OCI-LY3 (cell line): ENCODE data around the gene INO80B.

ENCODE experiments used
- H2AFZ ChIP-seq: fragments of 200-600, 300-600 bp; shearing (Covaris generic); 2 replicates; pipeline ENCODE4 v1.6.0; 2014; ENCODE audit warnings: antibody characterized with exemption, low read depth, low read length
- H3K27ac ChIP-seq: fragments of 200-600, 300-600 bp; sonication (generic); 2 replicates; pipeline ENCODE4 v1.5.1; 2014; ENCODE audit warnings: mild to moderate bottlenecking, low read length, moderate library complexity, mixed read lengths
- H3K27me3 ChIP-seq: fragments of 200-600, 300-600 bp; sonication (generic); 2 replicates; pipeline ENCODE4 v1.6.1; 2014; ENCODE audit warnings: low read depth, low read length, mixed read lengths
- H3K36me3 ChIP-seq: fragments of 200-600, 300-600 bp; sonication (generic); replicated peaks from 2 replicates; pipeline ENCODE3; 2014; ENCODE audit warnings: low read depth, low read length, mixed read lengths
- H3K4me1 ChIP-seq: fragments of 300-600, 200-600 bp; sonication (generic); 2 replicates; pipeline ENCODE4 v1.6.1; 2014; ENCODE audit warnings: low read length, mixed read lengths
- H3K4me2 ChIP-seq: fragments of 200-600, 300-600 bp; sonication (generic); 2 replicates; pipeline ENCODE4 v1.6.1; 2014; ENCODE audit warnings: low read length, mixed read lengths
- H3K4me3 ChIP-seq: fragments of 300-600, 200-600 bp; sonication (generic); 2 replicates; pipeline ENCODE4 v1.5.1; 2014; ENCODE audit warnings: antibody characterized with exemption, mild to moderate bottlenecking, low read length, moderate library complexity
- H3K79me2 ChIP-seq: fragments of 300-600, 200-600 bp; shearing (Covaris generic); 2 replicates; pipeline ENCODE4 v1.6.1; 2014; ENCODE audit warnings: mild to moderate bottlenecking, low read length, mixed read lengths
- H3K9ac ChIP-seq: fragments of 300-600, 200-600 bp; shearing (Covaris generic); 2 replicates; pipeline ENCODE4 v1.6.0; 2014; ENCODE audit warnings: mild to moderate bottlenecking, low read length, moderate library complexity
- H3K9me3 ChIP-seq: fragments of 200-600, 300-600 bp; shearing (Covaris generic); 2 replicates; pipeline ENCODE4 v1.6.1; 2014; ENCODE audit warnings: low read length, mixed read lengths; ENCODE audit not compliant: insufficient read depth
- H4K20me1 ChIP-seq: fragments of 200-600, 300-600 bp; sonication (generic); 2 replicates; pipeline ENCODE4 v1.6.1; 2016; ENCODE audit warnings: low read length, mixed read lengths; ENCODE audit not compliant: insufficient read depth
- CTCF ChIP-seq: fragments of 200-600, 300-600 bp; sonication (generic); IDR thresholded peaks from 2 replicates; pipeline ENCODE4 v1.5.1; 2014; ENCODE audit warnings: antibody characterized with exemption, low read length, low read depth
- EZH2phosphoT487 ChIP-seq: fragments of 200-600 bp; shearing (Covaris generic); IDR thresholded peaks from 2 replicates; pipeline ENCODE4 v1.6.1; 2018; ENCODE audit warnings: antibody characterized with exemption, mixed run types, low read depth

Gene INO80B

DNA sequence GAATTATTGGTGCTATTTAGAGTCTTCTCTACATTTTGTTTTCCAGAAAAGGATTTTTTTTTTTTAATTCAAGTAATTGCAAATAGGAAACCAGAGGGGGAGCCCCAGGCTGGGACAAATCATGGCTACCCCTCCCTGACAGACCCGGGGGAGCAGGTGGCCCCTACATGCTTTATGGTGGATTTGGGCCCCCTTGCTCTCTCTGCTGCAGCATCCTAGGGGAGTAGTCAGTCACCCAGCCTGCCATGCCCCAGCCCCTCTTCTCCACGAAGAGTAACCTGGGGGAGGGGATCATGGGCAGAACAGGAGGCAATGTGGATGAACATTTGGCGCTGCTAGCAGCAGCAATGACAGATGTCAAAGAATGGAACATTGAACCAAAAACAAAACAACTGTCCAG is 38.1 kb upstream of the INO80B start:
- Histone ChIP-seq H3K9me3 (no peaks in the 10 kb centered on the region), H3K4me2 (peak overlapping the region; percentile 37)
- TF ChIP-seq EZH2phosphoT487 (no peak), CTCF (peak; percentile 42)

DNA sequence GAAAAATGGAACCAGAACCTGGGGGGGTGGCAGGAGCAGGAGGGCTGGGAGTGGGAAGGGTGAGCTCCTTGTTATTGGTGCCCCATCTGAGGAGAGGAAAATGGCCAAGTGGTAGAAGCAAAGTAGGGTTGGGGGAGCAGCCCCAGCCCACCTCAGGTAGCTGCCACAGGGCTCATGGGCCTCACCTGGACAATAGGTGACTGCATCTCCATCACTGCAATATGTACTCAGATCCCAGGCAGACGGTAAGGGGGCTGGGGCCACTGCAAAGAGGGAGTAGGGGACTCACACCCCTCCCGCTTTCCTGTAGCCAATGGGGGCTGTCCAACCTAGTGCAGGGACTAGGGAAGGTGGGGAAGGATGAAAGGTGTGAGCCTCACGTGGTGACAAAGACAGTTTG is 37.7 kb upstream of the INO80B start:
- no peak overlapping the region for H2AFZ ChIP-seq
- H3K27ac ChIP-seq: no peak overlapping the region
- no peaks in the 10 kb centered on the region for H4K20me1 ChIP-seq
- no peak overlapping the region for H3K4me3 ChIP-seq
- H3K9me3 ChIP-seq: no peaks in the 10 kb centered on the region
- TF ChIP-seq EZH2phosphoT487 (no peak), CTCF (no peak)
- no peaks in the 10 kb centered on the region for H3K27me3 ChIP-seq
- H3K9ac ChIP-seq: no peak overlapping the region
- peak overlapping the region; percentile 37 for H3K4me2 ChIP-seq
- H3K36me3 ChIP-seq: no peaks in the 10 kb centered on the region
- H3K79me2 ChIP-seq: no peaks in the 10 kb centered on the region
- H3K4me1 ChIP-seq: peaks cover 29% of the 10 kb centered on the region

More for the DNA sequence above, 38.1 kb upstream of the INO80B start:
- H3K4me1 ChIP-seq: peaks cover 28% of the 10 kb centered on the region
- H3K79me2 ChIP-seq: no peaks in the 10 kb centered on the region
- no peaks in the 10 kb centered on the region for H4K20me1 ChIP-seq
- no peaks in the 10 kb centered on the region for H3K27me3 ChIP-seq
- H3K36me3 ChIP-seq: no peaks in the 10 kb centered on the region
- H3K9ac ChIP-seq: no peak overlapping the region
- H2AFZ ChIP-seq: no peak overlapping the region
- H3K27ac ChIP-seq: no peak overlapping the region
- peak overlapping the region; percentile 21; the same call in 1 of the 2 replicates for H3K4me3 ChIP-seq

DNA sequence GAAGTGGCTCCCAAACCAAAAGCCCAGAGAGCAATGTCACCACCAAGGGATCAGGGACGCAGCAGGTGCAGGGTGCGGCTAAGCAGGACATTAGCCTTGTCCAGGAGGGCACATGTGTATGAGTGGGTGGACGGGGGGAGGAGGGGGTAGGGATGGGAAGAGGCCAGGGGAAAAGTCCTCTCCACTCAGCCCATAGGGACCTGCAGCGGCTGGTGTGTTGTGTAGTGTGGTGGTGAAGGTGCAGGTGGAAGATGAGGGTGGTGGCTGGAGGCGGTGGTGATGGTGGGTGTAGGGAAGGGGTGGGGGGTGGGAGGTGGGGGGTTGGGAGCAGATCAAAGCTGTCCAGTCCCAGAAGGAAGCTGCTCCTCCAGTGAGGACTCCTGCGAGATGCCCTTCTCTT is 37.1 kb upstream of the INO80B start:
- no peak overlapping the region for H3K4me3 ChIP-seq
- H3K79me2 ChIP-seq: no peaks in the 10 kb centered on the region
- H4K20me1 ChIP-seq: no peaks in the 10 kb centered on the region
- TF ChIP-seq EZH2phosphoT487 (no peak), CTCF (no peak)
- H3K36me3 ChIP-seq: no peaks in the 10 kb centered on the region
- no peaks in the 10 kb centered on the region for H3K27me3 ChIP-seq
- H3K4me2 ChIP-seq: no peak overlapping the region
- no peak overlapping the region for H3K27ac ChIP-seq
- no peaks in the 10 kb centered on the region for H3K9me3 ChIP-seq
- peaks cover 32% of the 10 kb centered on the region for H3K4me1 ChIP-seq
- no peak overlapping the region for H3K9ac ChIP-seq
- no peak overlapping the region for H2AFZ ChIP-seq

DNA sequence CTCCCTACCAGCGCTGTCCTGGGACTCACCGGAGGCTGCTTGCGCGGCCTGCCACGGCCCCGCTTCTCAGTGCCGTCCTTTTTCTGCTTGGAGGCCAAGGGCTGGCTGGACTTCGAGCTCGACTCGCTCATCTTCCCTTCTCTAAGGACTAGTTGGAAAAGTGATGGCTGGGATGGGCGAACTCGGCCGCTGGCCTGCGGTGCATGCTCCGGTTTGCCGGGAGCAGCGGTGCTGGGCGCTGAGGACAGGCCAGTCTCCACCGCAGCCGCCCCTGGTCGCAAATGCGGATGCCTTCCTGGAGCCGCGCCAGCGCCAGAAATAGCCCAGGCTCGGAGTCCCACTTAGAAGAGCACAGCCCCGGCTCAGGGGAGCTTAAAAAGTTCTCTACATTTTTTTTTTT is 36.6 kb upstream of the INO80B start:
- TF ChIP-seq CTCF (no peak), EZH2phosphoT487 (no peak)
- no peaks in the 10 kb centered on the region for H4K20me1 ChIP-seq
- no peak overlapping the region for H2AFZ ChIP-seq
- H3K4me1 ChIP-seq: peaks cover 32% of the 10 kb centered on the region
- no peak overlapping the region for H3K27ac ChIP-seq
- no peak overlapping the region for H3K9ac ChIP-seq
- peaks cover 5% of the 10 kb centered on the region for H3K36me3 ChIP-seq
- no peaks in the 10 kb centered on the region for H3K79me2 ChIP-seq
- no peaks in the 10 kb centered on the region for H3K27me3 ChIP-seq
- no peak overlapping the region for H3K4me2 ChIP-seq
- no peaks in the 10 kb centered on the region for H3K9me3 ChIP-seq
- no peak overlapping the region for H3K4me3 ChIP-seq
